Kidney (tissue), 14 donors: ENCODE measurements around the gene RANBP3. TPM values are rescaled to one million over a fixed set of nuclear protein-coding genes. Genes with fewer than 3 reads are reported as not detected.

ENCODE experiments used
- DNase-seq, 5 donors: peaks; one replicate each; pipeline ENCODE4 v3.0.0-alpha.2; 2013 to 2020
- FAIRE-seq: peaks from 2 replicates; lab custom pipeline; 2012; peaks lifted over from hg19 to GRCh38; lab: Jason Lieb, UNC
- H3K27ac ChIP-seq, 2 donors: one replicate each; pipeline ENCODE4 v1.7.0; 2013; ENCODE audit warnings: low read depth in 2 of 2, low read length in 2 of 2, inconsistent platforms in 1 of 2
- H3K27me3 ChIP-seq: one replicate; pipeline ENCODE4 v1.7.1; 2013; ENCODE audit warnings: low read length, inconsistent platforms; ENCODE audit not compliant: control insufficient read depth, insufficient read depth
- H3K36me3 ChIP-seq, 3 donors: one replicate each; pipeline versions ENCODE4 v1.7.0 to v1.7.1; 2013; ENCODE audit warnings: low read length in 3 of 3, control low read depth in 1 of 3, inconsistent platforms in 1 of 3; ENCODE audit not compliant: insufficient read depth in 3 of 3, control insufficient read depth in 2 of 3
- H3K4me1 ChIP-seq, 3 donors: one replicate each; pipeline versions ENCODE4 v1.7.0 to v1.7.1; 2013; ENCODE audit warnings: low read length in 3 of 3, inconsistent platforms in 1 of 3, low read depth in 1 of 3; ENCODE audit not compliant: control insufficient read depth in 2 of 3, insufficient read depth in 2 of 3
- H3K4me3 ChIP-seq, 3 donors: one replicate each; pipeline versions ENCODE4 v1.7.0 to v1.8.1; 2013; ENCODE audit warnings: low read length in 3 of 3, control low read depth in 1 of 3, inconsistent platforms in 1 of 3
- H3K9ac ChIP-seq, 3 donors: one replicate each; pipeline versions ENCODE4 v1.7.0 to v1.7.1; 2013; ENCODE audit warnings: low read length in 3 of 3, control low read depth in 1 of 3, inconsistent platforms in 1 of 3
- H3K9me3 ChIP-seq, 3 donors: one replicate each; pipeline versions ENCODE4 v1.7.0 to v1.7.1; 2013; ENCODE audit warnings: low read length in 3 of 3, control low read depth in 1 of 3, inconsistent platforms in 1 of 3; ENCODE audit not compliant: control insufficient read depth in 2 of 3, insufficient read depth in 1 of 3
- intact Hi-C: fragments of 100-400 bp; cut with DNase I; formaldehyde crosslinking; loops from one replicate; pipeline ENCODE4 v1.11.1; 2022
- polyA plus RNA-seq: library from polyadenylated mRNA; stranded (reverse); fragments of 350-450 nt; fragmentation: Illumina TruSeq; extraction: RNeasy Lipid Tissue Mini Kit (QIAGEN cat#74804); gene quantifications from one replicate; pipeline ENCODE4 v1.2.3, GENCODE V29; 2014; ENCODE audit warnings: low read depth, low replicate concordance; ENCODE audit not compliant: insufficient read depth
- total RNA-seq: library from RNA; stranded (reverse); fragmentation: NEBNext Ultra II Directional; extraction: Animal tissue kit (Norgen Biotek cat#: 25700); gene quantifications from one replicate; pipeline ENCODE4 v1.2.1, GENCODE V29; 2021
- TF ChIP-seq, protein P1 (sequence below): IDR thresholded peaks from 3 replicates; pipeline ENCODE4 v1.5.1; 2012; ENCODE audit warnings: mild to moderate bottlenecking, moderate library complexity, borderline replicate concordance; ENCODE audit not compliant: insufficient read depth; ENCODE audit errors: extremely low read depth
- donor health status: control.
- donor health status: control.
- donor health status: control.
- donor health status: control.
- donor health status: control.
- donor health status: DM: yes; HTN: yes; CAD: no.
- donor health status: Normal renal cell carcinoma (clear cell type).

RANBP3 gene
- total and polyA plus RNA-seq, 2 donors from 2014 or later, result 33.7 to 69.7 TPM

DNA sequence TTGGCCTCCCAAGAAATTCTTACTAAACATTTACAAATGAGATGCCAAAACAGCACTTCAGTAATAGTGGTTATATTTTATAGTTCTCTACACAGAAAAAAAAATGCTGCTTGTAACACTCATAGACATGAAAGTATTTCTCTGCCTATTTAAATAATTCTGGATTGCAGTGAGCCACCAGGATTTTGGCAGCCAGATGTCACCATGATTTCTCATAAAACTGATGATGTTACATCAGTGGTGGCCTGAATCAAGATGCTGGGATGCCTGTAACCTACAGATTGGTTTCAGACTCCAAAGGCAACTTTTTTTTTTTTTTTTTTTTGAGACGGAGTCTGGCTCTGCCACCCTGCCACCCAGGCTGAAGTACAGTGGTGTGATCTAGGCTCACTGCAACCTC, 66.6 kb downstream of the RANBP3 start:
- no peak overlapping the region for H3K4me3 ChIP-seq
- no peaks in the 10 kb centered on the region for H3K9me3 ChIP-seq
- no peaks in the 10 kb centered on the region for H3K27me3 ChIP-seq
- TF ChIP-seq, protein P1, sequence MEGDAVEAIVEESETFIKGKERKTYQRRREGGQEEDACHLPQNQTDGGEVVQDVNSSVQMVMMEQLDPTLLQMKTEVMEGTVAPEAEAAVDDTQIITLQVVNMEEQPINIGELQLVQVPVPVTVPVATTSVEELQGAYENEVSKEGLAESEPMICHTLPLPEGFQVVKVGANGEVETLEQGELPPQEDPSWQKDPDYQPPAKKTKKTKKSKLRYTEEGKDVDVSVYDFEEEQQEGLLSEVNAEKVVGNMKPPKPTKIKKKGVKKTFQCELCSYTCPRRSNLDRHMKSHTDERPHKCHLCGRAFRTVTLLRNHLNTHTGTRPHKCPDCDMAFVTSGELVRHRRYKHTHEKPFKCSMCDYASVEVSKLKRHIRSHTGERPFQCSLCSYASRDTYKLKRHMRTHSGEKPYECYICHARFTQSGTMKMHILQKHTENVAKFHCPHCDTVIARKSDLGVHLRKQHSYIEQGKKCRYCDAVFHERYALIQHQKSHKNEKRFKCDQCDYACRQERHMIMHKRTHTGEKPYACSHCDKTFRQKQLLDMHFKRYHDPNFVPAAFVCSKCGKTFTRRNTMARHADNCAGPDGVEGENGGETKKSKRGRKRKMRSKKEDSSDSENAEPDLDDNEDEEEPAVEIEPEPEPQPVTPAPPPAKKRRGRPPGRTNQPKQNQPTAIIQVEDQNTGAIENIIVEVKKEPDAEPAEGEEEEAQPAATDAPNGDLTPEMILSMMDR, result no peak
- H3K4me1 ChIP-seq, result peaks cover 0 to 13% (median 0%) of the 10 kb centered on the region in 3 donors
- FAIRE-seq (no peak), DNase-seq (no peak)
- H3K9ac ChIP-seq, result no peak overlapping the region
- intact Hi-C loops, result no loop called here
- no peaks in the 10 kb centered on the region for H3K36me3 ChIP-seq
- H3K27ac ChIP-seq, result no peak overlapping the region

- Histone ChIP-seq H3K27ac (no peak overlapping the region), H3K9ac (no peak overlapping the region), H3K36me3 (no peaks in the 10 kb centered on the region), H3K4me1 (peaks cover 0 to 13% (median 0%) of the 10 kb centered on the region in 3 donors), H3K4me3 (no peak overlapping the region), H3K27me3 (no peaks in the 10 kb centered on the region), H3K9me3 (no peaks in the 10 kb centered on the region)
- intact Hi-C loops, result no loop called here
- TF ChIP-seq, protein P1, result no peak
- no peak for DNase-seq
- no peak for FAIRE-seq
Observed at GRCh38 chr19:5910638-5910907, 67.4 kb downstream of the RANBP3 start.

GRCh38 chr19:5908773-5909442, 69.0 kb downstream of the RANBP3 start:
- H3K27me3 ChIP-seq, result no peaks in the 10 kb centered on the region
- H3K36me3 ChIP-seq, result no peaks in the 10 kb centered on the region
- DNase-seq (no peak), FAIRE-seq (no peak)
- peaks cover 0 to 2% (median 0%) of the 10 kb centered on the region in 3 donors for H3K4me1 ChIP-seq
- no peak overlapping the region for H3K27ac ChIP-seq
- H3K4me3 ChIP-seq, result no peak overlapping the region
- intact Hi-C loops, result no loop called here
- no peaks in the 10 kb centered on the region for H3K9me3 ChIP-seq
- TF ChIP-seq, protein P1, result no peak
- no peak overlapping the region for H3K9ac ChIP-seq

DNA sequence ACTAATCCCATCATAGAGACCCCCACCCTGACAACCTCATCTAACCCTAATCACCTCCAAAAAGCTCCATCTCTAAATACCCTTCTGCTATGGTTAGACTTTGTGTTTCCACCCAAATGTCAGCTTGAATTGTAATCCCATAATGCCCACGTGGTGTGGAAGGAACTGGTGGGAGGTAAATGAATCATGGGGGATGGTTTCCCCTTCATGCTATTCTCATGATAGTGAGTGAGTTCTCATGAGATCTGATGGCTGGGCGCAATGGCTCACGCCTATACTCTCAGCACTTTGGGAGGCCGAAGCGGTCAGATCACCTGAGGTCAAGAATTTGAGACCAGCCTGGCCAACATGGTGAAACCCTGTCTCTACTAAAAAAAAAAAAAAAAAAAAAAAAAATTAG, 70.7 kb downstream of the RANBP3 start:
- Histone ChIP-seq H3K27ac (no peak overlapping the region), H3K4me3 (no peak overlapping the region), H3K36me3 (no peaks in the 10 kb centered on the region), H3K4me1 (peaks cover 0 to 11% (median 3%) of the 10 kb centered on the region in 3 donors), H3K9ac (no peak overlapping the region), H3K9me3 (no peaks in the 10 kb centered on the region), H3K27me3 (no peaks in the 10 kb centered on the region)
- intact Hi-C loops, result no loop called here
- DNase-seq (no peak), FAIRE-seq (no peak)
- TF ChIP-seq, protein P1, result no peak
